Activated CD8-positive, alpha-beta memory T cell treated with anti-CD3 and anti-CD28 coated beads for 48 hours (primary cell): ENCODE results near the gene RFLNA.

Experiments used
- DNase-seq, 3 experiments: peaks; one replicate each; pipeline ENCODE4 v3.0.0-alpha.2; 2020; ENCODE audit warnings: low read depth in 2 of 3, low spot score in 2 of 3

The RFLNA gene

GRCh38 chr12:124294780-124295341 is at the start of gene RFLNA:
TSS of gene RFLNA (plus strand) at chr12:124295093. CDS start at chr12:124295430, 337 bp downstream.
- no peak for DNase-seq

GRCh38 chr12:124247331-124247730 is 47.6 kb upstream of the RFLNA start:
- no peak for DNase-seq

GRCh38 chr12:124248941-124249825 is 45.7 kb upstream of the RFLNA start:
- no peak for DNase-seq

DNA sequence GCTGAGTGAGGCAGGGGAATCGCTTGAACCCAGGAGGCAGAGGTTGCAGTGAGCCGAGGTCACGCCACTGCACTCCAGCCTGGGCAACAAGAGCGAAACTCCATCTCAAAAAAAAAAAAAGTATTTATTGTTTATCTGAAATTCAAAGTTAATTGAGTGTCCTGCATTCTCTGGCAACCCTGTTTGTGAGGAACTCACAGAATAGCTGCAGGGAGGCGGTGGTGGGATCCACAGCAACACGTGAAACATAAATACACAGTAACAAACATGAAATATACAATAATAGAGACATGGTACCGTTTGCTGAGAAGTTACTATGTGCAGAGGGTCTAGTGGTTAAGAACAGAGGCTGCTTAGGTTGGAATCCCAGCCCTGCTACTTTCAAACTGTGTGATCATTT is 43.7 kb upstream of the RFLNA start:
- DNase-seq, result no peak

- DNase-seq, result no peak
Measured at GRCh38 chr12:124252964-124253363, 41.9 kb upstream of the RFLNA start.

- DNase-seq, result no peak
Measured at GRCh38 chr12:124254126-124254525, 40.8 kb upstream of the RFLNA start.

GRCh38 chr12:124259154-124260066 is 35.5 kb upstream of the RFLNA start:
- no peak for DNase-seq

DNA sequence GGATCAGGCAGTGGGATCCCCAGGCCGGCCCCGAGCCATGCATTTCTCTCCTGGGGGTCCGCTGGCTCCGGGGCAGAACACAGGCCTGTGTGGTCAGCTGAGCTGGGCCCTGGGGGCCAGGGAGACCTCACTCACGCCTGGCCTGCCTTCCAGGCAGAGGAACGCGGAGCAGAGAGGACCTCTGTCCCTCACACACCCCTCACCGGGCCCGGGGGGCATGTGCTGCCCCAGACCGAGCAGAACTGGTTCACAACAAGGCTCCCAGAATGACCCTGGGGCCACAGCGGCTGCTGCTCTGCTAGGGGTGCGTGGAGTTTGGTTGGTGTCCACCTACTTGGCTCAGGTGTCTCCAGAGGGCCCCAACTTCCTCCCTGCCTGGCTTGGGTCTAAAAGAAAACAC is 33.0 kb upstream of the RFLNA start:
- DNase-seq, result no peak

- DNase-seq, result no peak
Measured at GRCh38 chr12:124264089-124264795, 30.7 kb upstream of the RFLNA start.

GRCh38 chr12:124264879-124265278 is 30.0 kb upstream of the RFLNA start:
- DNase-seq, result no peak

DNA sequence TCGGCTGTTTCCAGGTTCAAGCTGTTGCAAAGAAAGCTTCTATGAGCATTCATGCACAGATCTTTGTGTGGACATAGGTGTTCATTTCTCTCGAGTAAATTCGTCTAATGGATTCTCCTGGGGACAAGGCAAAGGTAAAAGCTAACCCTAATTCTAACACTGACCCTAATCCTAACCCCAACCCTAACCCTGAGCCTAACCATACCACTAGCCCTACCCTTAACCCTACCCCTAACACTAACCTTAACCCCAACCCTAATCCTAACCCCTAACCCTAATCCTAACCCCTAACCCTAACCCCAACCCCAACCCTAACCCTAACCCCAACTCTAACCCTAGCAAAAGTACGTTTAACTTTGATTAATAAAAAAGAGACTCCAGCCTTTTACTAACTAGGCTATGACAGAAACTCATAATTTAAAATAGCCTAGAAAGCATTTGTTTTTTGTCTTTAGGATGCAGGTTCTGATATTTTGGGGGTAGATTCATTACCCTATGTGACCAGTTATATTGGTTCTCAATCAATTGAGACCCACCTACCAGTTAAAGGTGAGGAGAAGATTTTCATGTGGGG is 27.6 kb upstream of the RFLNA start:
- DNase-seq, result no peak

DNA sequence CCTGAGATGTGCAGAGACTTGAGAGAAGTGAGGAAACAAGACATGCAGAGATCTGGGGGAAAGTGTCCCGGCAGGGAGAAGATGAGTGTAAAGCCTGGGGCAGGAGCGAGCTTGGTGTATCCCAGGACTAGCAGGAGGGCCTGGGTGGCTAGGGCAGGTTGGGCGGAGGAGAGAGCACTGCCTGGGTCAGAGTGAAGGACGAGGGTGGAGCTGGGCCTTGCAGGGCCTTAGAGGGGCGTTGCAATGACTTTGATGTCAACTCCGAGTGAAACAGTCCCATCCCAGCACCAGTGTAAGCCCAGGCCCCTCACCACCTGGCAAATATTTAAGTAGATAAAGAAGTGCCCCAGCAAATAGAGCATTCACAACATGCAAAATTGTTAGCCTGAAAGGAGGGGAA is 24.2 kb upstream of the RFLNA start:
- no peak for DNase-seq

DNA sequence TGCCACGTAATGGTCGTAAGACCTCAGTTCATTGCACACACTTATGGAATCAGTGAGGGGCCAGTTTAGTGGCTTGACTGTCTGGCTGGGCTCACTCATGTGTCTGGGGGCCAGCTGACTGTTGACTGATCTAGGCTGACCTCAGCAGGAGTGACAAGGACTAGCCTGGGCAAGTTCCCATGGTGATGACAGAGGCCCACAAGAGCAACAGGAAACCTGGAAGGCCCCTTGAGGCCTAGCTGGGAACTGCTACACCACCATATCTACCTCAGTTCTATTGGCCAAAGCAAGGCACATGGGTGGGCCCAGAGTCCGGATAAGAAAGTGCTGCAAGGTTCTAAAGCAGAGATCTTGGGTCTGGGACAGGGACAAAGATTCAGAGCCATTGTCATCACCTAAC is 21.3 kb upstream of the RFLNA start:
- DNase-seq, result peak in 1 of 3 experiments; percentile 10

- DNase-seq, result no peak
Measured at GRCh38 chr12:124276337-124276736, 18.6 kb upstream of the RFLNA start.

GRCh38 chr12:124277394-124278241 is 17.3 kb upstream of the RFLNA start:
- no peak for DNase-seq

- DNase-seq, result no peak
Measured at GRCh38 chr12:124278389-124279101, 16.3 kb upstream of the RFLNA start.

DNA sequence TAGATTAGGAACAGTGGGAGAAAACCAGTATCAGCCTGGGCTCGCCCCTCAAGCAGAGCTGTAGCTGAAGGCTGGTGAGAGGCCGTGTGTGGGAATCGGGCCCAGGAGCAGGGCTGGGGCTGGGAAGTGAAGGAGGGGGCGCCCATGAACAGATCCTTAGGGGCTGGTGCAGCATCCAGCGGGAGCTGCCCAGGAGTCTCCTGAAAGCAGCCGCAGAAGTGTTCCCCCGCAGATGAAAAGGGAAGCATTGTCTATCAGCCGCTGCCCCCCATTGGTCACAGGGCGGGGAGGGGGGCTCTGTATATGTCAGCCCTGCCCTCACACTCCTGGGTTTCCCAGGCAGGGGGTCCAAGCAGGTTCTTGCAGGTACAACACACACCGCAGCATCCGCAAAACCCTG is 15.6 kb upstream of the RFLNA start:
- DNase-seq, result no peak

- DNase-seq, result no peak
Measured at GRCh38 chr12:124279846-124280360, 15.0 kb upstream of the RFLNA start.

- no peak for DNase-seq
Measured at GRCh38 chr12:124281309-124281708, 13.6 kb upstream of the RFLNA start.
